NB4 (cell line): ENCODE measurements around the gene PCNX2.

Experiments used
- MAX ChIP-seq: IDR thresholded peaks from 2 replicates; pipeline ENCODE4 v1.6.1; 2011; ENCODE audit warnings: low read depth, low read length
- MYC ChIP-seq: IDR thresholded peaks from 2 replicates; pipeline ENCODE4 v1.6.1; 2011; ENCODE audit warnings: low read depth, low read length
- POLR2A ChIP-seq: IDR thresholded peaks from 2 replicates; pipeline ENCODE4 v1.6.1; 2011; ENCODE audit warnings: mild to moderate bottlenecking; ENCODE audit not compliant: insufficient read length; ENCODE audit errors: extremely low read depth
- TF ChIP-seq, protein P1 (sequence below): IDR thresholded peaks from one replicate; pipeline ENCODE4 v1.5.1; 2012; ENCODE audit warnings: low read depth, low read length

DNA sequence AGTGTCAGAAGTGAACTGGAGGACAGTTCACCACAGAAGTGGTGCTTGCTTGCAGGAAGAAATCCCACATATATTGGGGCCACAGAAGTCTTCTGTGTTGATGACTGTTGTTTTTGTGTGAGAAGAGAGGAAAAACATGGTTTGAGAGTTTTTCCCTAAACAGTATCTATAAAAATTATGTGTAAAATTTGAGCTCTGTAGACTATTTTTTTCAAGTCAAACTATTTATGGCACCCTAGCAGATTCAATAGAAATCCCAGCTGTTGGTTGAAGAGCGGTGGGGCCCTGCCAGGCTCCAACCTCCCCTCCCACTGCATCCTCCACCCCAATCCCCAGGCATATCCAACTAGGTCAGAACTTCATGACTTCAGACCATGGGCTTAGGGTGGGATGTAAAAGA lies 283.5 kb downstream of the PCNX2 start:
- TF ChIP-seq, protein P1, sequence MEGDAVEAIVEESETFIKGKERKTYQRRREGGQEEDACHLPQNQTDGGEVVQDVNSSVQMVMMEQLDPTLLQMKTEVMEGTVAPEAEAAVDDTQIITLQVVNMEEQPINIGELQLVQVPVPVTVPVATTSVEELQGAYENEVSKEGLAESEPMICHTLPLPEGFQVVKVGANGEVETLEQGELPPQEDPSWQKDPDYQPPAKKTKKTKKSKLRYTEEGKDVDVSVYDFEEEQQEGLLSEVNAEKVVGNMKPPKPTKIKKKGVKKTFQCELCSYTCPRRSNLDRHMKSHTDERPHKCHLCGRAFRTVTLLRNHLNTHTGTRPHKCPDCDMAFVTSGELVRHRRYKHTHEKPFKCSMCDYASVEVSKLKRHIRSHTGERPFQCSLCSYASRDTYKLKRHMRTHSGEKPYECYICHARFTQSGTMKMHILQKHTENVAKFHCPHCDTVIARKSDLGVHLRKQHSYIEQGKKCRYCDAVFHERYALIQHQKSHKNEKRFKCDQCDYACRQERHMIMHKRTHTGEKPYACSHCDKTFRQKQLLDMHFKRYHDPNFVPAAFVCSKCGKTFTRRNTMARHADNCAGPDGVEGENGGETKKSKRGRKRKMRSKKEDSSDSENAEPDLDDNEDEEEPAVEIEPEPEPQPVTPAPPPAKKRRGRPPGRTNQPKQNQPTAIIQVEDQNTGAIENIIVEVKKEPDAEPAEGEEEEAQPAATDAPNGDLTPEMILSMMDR = no peak
- no peak for TF ChIP-seq POLR2A
- TF ChIP-seq MAX = no peak
- TF ChIP-seq MYC = no peak
